ENCODE data around the gene TPSD1. TPM values are rescaled to one million over a fixed set of nuclear protein-coding genes. Genes with fewer than 3 reads are reported as not detected.
"Not testable (repeated sequence)": the region's sequence is repeated elsewhere in the genome, so short reads cannot be mapped to it uniquely, and the experiment has no call there.

TPSD1 gene
- total RNA-seq, 2 experiments from 2014 or later: not detected

DNA sequence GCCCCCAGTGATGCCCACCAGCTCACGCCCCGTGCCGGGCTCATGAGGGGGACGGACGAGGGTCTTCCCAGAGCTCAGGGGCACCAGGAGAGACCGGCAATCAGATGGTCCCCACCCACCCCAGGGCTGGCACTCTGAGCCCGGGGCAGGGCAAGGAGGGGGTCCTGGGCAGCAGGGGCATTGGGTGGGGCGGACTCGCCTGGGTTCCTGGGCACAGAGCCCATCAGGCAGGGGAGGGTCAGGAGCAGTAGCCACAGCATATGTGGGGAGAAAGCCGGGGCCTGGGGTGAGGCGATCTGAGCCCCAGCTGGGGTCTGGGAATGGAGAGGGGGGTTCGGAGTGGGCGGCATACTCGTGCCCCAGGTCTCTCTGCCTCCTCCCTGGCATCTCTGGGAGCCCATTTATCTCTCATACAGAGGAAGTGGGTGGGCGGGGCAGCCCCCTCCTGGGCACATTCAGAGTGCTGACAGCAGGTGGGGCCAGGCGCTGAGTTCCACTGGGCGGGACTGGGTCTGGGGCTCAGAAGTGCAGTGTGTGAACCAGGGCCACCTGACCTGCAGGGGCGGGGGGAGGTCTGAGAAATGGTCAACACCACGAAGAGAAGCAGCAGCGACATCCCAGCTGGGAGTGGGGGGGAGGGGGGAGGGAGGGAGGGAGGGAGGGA lies 33.1 kb downstream of the TPSD1 start:
- DNase-seq: peak; percentile 21
- Mint-ChIP-seq H3K27ac (no peak overlapping the region), H3K9me3 (no peaks in the 10 kb centered on the region), H3K27me3 (peaks cover 38% of the 10 kb centered on the region), H3K4me3 (no peak overlapping the region), H3K4me1 (ENCODE audit: low read depth) (no peaks in the 10 kb centered on the region), H3K36me3 (no peaks in the 10 kb centered on the region)
- POLR2A ChIA-PET: no interaction called here
- intact Hi-C loops (cut with micrococcal nuclease): no loop called here
- CTCF ChIA-PET: no interaction called here

DNA sequence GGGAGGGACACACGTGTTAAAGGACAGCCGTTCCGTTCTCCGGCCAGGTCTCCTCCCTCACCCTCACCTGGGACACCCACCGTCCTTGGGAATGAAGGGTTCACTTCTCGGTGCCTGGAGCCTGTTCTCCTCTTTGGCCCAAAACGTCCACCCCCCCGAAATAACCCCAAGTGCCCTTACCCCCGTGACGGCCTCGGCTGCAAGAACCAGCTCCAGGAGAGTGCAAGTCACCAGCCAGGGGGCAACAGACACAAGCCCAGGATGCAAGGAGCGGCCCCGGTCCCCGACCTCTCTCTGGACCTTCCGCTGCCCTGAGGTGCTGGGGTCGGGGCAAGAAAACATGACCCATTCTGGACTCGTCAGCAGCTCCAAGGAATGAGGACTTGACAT lies 33.6 kb downstream of the TPSD1 start:
- intact Hi-C loops (cut with micrococcal nuclease): no loop called here
- H3K27me3 Mint-ChIP-seq: peaks cover 38% of the 10 kb centered on the region
- no peaks in the 10 kb centered on the region for H3K36me3 Mint-ChIP-seq
- no peaks in the 10 kb centered on the region for H3K9me3 Mint-ChIP-seq
- no peak overlapping the region for H3K27ac Mint-ChIP-seq
- no peak for DNase-seq
- POLR2A ChIA-PET: no interaction called here
- H3K4me1 Mint-ChIP-seq (ENCODE audit: low read depth): no peaks in the 10 kb centered on the region
- H3K4me3 Mint-ChIP-seq: no peak overlapping the region
- CTCF ChIA-PET: no interaction called here

DNA sequence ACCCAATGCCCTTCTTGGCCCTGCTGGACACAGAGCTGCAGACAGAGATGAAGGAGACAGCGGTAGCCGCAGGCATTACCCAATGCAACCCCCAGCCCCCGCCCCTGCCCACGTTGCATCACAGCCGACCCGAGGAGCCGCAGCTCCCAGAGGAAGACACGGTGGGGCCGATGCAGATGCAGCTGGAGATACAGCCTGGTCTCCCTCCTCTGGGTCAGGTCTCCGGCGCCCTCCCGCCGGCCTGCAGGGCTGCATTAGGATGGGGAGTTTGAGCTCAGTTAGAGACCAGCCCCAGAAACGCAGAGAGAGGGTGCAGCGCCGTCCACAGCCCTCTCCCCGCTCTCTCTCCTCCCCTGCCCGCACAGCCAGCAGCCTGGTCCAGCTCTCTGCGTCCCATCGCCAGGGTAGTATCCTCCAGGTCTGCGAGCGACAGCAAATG lies 34.2 kb downstream of the TPSD1 start:
- Mint-ChIP-seq H3K4me1 (ENCODE audit: low read depth) (no peaks in the 10 kb centered on the region), H3K4me3 (no peak overlapping the region), H3K36me3 (no peaks in the 10 kb centered on the region), H3K27ac (no peak overlapping the region), H3K27me3 (peaks cover 39% of the 10 kb centered on the region), H3K9me3 (no peaks in the 10 kb centered on the region)
- no peak for DNase-seq
- POLR2A ChIA-PET: no interaction called here
- intact Hi-C loops (cut with micrococcal nuclease): no loop called here
- CTCF ChIA-PET: interaction anchor here (1.5 kb wide), 1 partner anchor 11 kb away, joined by 7 read pairs; no protein-coding TSS in a partner anchor

DNA sequence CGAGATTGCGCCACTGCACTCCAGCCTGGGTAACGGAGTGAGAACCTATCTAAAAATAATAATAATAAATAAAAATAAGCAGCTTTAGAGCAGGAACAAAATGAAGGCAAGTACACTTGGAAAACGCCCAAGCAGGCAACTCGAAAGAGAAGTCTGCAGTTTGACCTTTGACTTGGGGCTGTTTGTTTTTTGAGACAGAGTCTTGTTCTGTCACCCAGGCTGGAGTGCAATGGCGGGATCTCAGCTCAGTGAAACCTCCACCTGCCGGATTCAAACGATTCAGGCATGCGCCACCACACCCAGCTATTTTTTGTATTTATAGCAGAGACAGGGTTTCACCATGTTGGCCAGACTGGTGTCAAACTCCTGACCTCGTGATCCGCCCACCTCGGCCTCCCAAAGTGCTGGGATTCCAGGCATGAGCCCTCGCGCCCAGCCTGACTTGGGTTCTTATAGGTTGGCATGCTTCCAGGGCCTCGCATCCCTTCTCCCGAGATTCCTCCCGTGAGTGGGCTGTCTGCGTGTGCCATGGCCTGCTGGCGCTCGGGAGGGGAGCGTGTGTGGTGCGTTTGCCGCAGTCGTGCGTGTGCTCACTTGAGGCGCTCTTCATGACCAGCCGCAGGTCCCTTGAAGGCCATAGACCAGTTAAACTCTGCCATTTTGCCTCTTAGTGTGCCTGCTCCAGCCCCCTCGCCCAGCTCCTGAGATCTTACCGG lies 35.1 kb downstream of the TPSD1 start:
- no peak overlapping the region for H3K4me3 Mint-ChIP-seq
- ChIA-PET CTCF (interaction anchor here (1.5 kb wide), 1 partner anchor 10 kb away, joined by 7 read pairs; no protein-coding TSS in a partner anchor), POLR2A (no interaction called here)
- no peaks in the 10 kb centered on the region for H3K4me1 Mint-ChIP-seq (ENCODE audit: low read depth)
- no peak for DNase-seq
- H3K27me3 Mint-ChIP-seq: peaks cover 45% of the 10 kb centered on the region
- no peak overlapping the region for H3K27ac Mint-ChIP-seq
- H3K9me3 Mint-ChIP-seq: no peaks in the 10 kb centered on the region
- no peaks in the 10 kb centered on the region for H3K36me3 Mint-ChIP-seq
- intact Hi-C loops (cut with micrococcal nuclease): no loop called here

DNA sequence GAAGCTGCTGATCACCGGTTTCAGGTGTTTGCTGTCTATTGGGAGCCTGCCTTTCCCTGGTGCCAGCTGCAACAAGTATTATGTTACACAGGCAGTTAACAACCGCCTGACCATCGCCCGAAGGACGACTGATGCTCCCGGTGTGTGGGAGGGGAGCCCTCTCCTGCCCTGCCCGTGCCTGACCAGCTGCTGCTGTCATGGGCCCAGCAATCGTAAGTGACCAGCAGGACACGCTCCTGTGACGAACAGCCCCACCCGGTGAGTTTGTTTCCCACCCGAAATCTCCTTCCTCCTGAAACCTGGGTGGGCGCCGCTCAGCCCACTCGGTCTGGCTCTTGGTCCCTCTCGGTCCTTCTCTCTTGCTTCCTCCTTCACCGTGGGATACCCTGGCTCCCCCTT lies 35.7 kb downstream of the TPSD1 start:
- no peaks in the 10 kb centered on the region for H3K4me1 Mint-ChIP-seq (ENCODE audit: low read depth)
- H3K36me3 Mint-ChIP-seq: no peaks in the 10 kb centered on the region
- intact Hi-C loops (cut with micrococcal nuclease): no loop called here
- no peak overlapping the region for H3K4me3 Mint-ChIP-seq
- no peak overlapping the region for H3K27ac Mint-ChIP-seq
- ChIA-PET POLR2A (no interaction called here), CTCF (interaction anchor here (1.5 kb wide), 1 partner anchor 9 kb away, joined by 7 read pairs; no protein-coding TSS in a partner anchor)
- H3K27me3 Mint-ChIP-seq: peaks cover 45% of the 10 kb centered on the region
- no peak for DNase-seq
- H3K9me3 Mint-ChIP-seq: no peaks in the 10 kb centered on the region

DNA sequence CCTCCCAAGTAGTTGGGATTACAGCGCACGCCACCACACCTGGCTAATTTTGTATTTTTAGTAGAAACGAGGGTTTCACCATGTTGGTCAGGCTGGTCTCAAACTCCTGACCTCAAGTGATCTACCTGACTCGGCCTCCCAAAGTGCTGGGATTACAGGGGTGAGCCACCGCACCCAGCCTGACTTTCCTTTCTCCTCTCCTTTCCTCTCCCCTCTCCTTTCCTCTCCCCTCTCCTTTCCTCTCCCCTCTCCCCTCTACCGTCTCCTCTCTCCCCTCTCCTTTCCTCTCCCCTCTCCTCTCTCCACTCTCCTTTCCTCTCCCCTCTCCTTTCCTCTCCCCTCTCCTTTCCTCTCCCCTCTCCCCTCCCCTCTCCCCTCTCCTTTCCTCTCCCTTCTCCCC lies 36.3 kb downstream of the TPSD1 start:
- H3K27ac Mint-ChIP-seq; POLR2A ChIA-PET; H3K4me1 Mint-ChIP-seq (ENCODE audit: low read depth); H3K4me3 Mint-ChIP-seq; intact Hi-C loops (cut with micrococcal nuclease); H3K36me3 Mint-ChIP-seq; H3K9me3 Mint-ChIP-seq; DNase-seq: not testable (repeated sequence)
- CTCF ChIA-PET: interaction anchor here (1.2 kb wide), 1 partner anchor 9 kb away, joined by 3 read pairs; no protein-coding TSS in a partner anchor
- H3K27me3 Mint-ChIP-seq: peaks cover 49% of the 10 kb centered on the region

DNA sequence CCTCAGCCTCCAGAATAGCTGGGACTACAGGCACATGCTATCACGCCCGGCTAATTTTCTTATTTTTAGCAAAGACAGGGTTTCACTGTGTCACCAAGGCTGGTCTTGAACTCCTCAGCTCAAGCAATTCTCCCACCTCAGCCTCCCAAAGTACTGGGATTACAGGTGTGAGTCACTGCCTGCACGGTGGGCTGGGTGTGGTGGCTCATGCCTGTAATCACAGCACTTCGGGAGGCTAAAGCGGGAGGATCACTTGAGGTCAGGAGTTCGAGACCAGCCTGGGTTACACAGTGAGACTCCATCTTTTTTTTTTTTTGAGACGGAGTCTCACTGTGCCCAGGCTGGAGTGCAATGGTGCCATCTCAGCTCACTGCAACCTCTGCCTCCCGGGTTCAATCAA lies 36.9 kb downstream of the TPSD1 start:
- H3K27ac Mint-ChIP-seq; intact Hi-C loops (cut with micrococcal nuclease); DNase-seq; H3K36me3 Mint-ChIP-seq; H3K4me3 Mint-ChIP-seq; H3K4me1 Mint-ChIP-seq (ENCODE audit: low read depth); POLR2A ChIA-PET; H3K9me3 Mint-ChIP-seq: not testable (repeated sequence)
- peaks cover 45% of the 10 kb centered on the region for H3K27me3 Mint-ChIP-seq
- CTCF ChIA-PET: interaction anchor here (1.2 kb wide), 1 partner anchor 8 kb away, joined by 3 read pairs; no protein-coding TSS in a partner anchor

DNA sequence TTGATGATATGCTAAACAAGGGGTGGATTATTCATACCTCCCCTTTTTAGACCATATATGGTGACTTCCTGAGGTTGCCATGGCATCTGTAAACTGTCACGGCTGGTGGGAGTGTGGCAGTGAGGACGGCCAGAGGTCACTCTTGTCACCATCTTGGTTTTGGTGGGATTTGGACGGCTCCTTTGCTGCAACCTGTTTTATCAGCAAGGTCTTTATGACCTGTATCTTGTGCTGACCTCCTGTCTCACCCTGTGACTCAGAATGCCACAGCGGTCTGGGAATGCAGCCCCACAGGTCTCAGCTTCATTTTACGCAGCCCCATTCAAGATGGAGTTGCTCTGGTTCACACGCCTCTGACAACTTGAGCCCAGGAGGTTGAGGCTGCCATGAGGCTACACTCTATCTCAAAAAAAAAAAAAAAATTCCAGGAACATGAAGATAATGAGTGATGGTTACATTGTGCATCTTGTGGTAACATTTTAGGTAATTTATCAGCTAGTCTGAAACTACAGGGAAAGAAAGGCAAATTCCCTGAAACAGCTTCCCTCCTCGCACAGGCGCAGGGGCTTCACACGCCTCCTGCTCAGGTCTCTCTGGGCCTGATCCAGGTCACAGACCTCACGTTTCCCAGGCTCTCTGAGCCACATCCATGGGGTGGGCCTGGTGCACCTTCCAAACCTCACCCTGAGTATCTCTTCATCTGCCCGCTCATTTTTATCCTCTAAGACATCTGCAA lies 38.2 kb downstream of the TPSD1 start:
- H3K4me3 Mint-ChIP-seq: no peak overlapping the region
- no peaks in the 10 kb centered on the region for H3K9me3 Mint-ChIP-seq
- DNase-seq: no peak
- H3K27ac Mint-ChIP-seq: no peak overlapping the region
- intact Hi-C loops (cut with micrococcal nuclease): no loop called here
- POLR2A ChIA-PET: interaction anchor here (0.7 kb wide), 1 partner anchor 82 kb away, joined by 5 read pairs; no protein-coding TSS in a partner anchor
- peaks cover 43% of the 10 kb centered on the region for H3K27me3 Mint-ChIP-seq
- CTCF ChIA-PET: no interaction called here
- H3K36me3 Mint-ChIP-seq: no peaks in the 10 kb centered on the region
- H3K4me1 Mint-ChIP-seq (ENCODE audit: low read depth): peaks cover 6% of the 10 kb centered on the region

DNA sequence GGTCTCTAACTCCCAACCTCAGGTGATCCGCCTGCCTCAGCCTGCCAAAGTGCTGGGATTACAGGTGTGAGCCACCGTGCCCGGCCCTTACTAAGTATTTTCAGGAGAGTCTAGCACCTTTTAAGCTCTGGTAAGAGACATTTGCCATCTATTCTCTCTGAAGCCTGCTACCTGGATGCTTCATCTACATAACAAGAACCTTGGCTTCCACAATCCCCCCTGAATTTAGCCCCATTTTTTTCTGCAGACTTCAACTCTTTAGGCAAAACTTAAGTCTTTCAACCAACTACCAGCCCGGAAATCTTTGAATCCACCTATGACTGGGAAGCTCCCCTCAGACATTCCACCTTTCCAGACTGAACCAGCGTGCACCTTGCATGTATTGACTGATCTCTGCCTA lies 39.6 kb downstream of the TPSD1 start:
- H3K27me3 Mint-ChIP-seq: peaks cover 36% of the 10 kb centered on the region
- H3K4me1 Mint-ChIP-seq (ENCODE audit: low read depth): peaks cover 6% of the 10 kb centered on the region
- no peaks in the 10 kb centered on the region for H3K9me3 Mint-ChIP-seq
- ChIA-PET CTCF (no interaction called here), POLR2A (no interaction called here)
- no peaks in the 10 kb centered on the region for H3K36me3 Mint-ChIP-seq
- no peak for DNase-seq
- intact Hi-C loops (cut with micrococcal nuclease): no loop called here
- H3K4me3 Mint-ChIP-seq: no peak overlapping the region
- no peak overlapping the region for H3K27ac Mint-ChIP-seq

DNA sequence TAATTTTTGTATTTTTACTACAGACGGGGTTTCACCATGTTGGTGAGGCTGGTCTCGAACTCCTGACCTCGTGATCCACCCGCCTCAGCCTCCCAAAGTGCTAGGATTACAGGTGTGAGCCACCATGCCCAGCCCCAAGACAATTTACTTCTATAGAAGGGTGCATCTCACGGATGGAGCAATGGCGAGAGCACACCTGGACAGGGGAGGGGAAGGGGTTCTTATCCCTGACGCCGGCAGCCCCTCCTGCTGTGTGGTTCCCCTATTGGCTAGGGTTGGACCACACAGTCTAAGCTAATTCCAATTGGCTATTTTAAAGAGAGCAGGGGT lies 40.8 kb downstream of the TPSD1 start:
- DNase-seq; H3K4me1 Mint-ChIP-seq (ENCODE audit: low read depth); intact Hi-C loops (cut with micrococcal nuclease); H3K36me3 Mint-ChIP-seq; H3K27ac Mint-ChIP-seq; H3K9me3 Mint-ChIP-seq; H3K4me3 Mint-ChIP-seq: not testable (repeated sequence)
- H3K27me3 Mint-ChIP-seq: peaks cover 31% of the 10 kb centered on the region
- ChIA-PET POLR2A (interaction anchor here (1.2 kb wide), 1 partner anchor 124 kb away, joined by 3 read pairs; the partner anchor contains the start of gene UQCC4), CTCF (interaction anchor here (0.7 kb wide), 1 partner anchor 409 kb away, joined by 3 read pairs; the partner anchor contains the start of gene MAPK8IP3)

DNA sequence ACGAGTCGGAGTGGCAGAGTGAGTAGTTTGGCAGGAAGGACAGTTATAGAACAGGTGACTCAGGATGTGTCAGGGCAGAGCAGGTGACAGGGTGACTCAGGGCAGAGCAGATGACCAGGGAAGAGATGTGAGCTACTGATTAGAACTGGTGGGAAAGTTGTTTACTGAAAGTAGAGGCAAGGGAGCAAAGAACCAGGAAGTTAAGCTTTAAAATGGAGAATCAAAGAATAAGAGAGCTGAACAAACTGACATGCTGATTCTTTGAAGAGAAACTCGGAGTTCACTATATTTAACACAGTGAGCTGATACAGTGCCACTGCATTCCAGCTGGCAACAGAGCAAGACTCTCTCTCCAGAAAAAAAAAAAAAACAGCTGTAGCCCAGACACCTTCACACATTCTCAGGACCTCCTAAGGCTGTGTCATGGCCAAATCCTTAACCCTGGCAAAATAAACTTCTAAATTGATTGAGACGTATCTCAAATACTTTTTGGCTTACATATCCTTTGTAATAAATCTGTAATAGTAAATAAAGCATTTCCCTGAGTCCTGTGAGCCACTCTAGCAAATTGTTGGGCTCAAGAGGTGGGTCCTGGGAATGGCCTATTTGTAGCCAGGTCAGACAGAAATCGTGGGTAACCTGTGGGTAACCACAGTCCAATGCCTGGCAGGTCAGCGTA lies 41.3 kb downstream of the TPSD1 start:
- Mint-ChIP-seq H3K27me3 (peaks cover 29% of the 10 kb centered on the region), H3K27ac (peak overlapping the region; percentile 9), H3K4me1 (ENCODE audit: low read depth) (peaks cover 10% of the 10 kb centered on the region), H3K9me3 (no peaks in the 10 kb centered on the region), H3K36me3 (no peaks in the 10 kb centered on the region), H3K4me3 (no peak overlapping the region)
- POLR2A ChIA-PET: interaction anchor here (1.2 kb wide), 1 partner anchor 124 kb away, joined by 3 read pairs; the partner anchor contains the start of gene UQCC4
- CTCF ChIA-PET: interaction anchor here (0.7 kb wide), 1 partner anchor 409 kb away, joined by 3 read pairs; the partner anchor contains the start of gene MAPK8IP3
- peak; percentile 62 for DNase-seq
- intact Hi-C loops (cut with micrococcal nuclease): no loop called here

DNA sequence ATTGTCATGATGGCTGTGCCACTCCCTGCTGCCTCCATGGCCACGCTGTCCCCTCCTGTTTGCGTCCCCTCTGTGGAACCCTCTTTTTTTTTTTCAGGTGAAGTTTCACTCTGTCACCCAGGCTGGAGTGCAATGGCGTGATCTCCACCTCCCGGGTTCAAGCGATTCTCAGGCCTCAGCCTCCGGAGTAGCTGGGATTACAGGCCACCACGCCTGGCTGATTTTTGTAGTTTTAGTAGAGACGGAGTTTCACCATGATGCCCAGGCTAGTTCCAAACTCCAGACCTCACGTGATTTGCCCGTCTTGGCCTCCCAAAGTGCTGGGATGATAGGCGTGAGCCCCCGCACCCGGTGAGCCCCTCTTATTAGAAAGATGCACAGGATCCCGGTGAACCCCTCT lies 42.5 kb downstream of the TPSD1 start:
- POLR2A ChIA-PET: no interaction called here
- intact Hi-C loops (cut with micrococcal nuclease): no loop called here
- Mint-ChIP-seq H3K4me1 (ENCODE audit: low read depth) (peaks cover 12% of the 10 kb centered on the region), H3K27me3 (peaks cover 26% of the 10 kb centered on the region), H3K27ac (no peak overlapping the region), H3K36me3 (no peaks in the 10 kb centered on the region), H3K4me3 (no peak overlapping the region), H3K9me3 (no peaks in the 10 kb centered on the region)
- CTCF ChIA-PET: no interaction called here
- DNase-seq: no peak
